NCI-H2171 treated with DMSO at 0.1 percent for 48 hours (cell line): ENCODE measurements around the gene POU2F2.
A peak's percentile ranks its signal among the peaks of the same experiment; 100 is the strongest.

ENCODE experiments used
- DNase-seq: peaks from one replicate; lab custom pipeline; 2025; lab: John Stamatoyannopoulos, UW

Gene POU2F2

GRCh38 chr19:42154471-42155323 is 22.5 kb upstream of the POU2F2 start:
- DNase-seq, result no peak

DNA sequence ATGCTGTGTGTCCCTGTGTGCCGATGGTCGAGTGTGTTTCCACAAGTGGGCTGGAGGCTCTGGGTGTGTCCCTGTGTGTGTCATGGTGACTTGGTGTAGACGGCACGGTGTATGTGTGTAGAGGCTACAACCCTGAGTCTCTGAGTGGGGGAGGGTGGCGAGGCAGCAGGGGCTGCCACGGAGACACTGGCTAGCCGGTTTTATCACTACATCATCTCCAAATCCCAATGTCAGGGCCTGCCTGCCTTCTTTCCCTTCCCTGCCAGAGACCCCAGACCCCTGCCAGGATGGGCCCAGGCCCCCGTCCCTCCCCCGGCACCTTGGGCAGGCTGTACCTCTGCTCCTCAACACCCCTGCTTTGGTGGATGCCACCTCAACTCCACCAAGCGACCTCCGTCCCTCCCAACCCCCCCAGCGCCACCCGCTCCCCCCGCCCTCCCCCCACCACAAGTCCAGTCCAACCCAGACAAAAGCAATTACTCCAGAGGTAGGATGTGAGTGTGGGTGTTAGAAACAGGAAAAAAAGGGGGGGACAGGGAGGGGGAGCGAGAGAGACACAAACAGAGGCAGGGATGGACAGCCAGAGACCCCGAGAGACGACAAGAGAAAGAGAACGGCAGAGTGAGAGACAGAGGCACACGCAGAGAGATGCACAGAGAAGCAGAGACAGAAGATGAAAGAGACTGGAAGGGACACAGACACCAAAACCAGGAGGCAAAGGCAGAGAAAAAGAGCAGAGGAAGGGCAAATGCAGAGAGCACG is 21.6 kb upstream of the POU2F2 start:
- DNase-seq, result no peak

GRCh38 chr19:42152910-42153671 is 20.8 kb upstream of the POU2F2 start:
- DNase-seq, result no peak

GRCh38 chr19:42151782-42152684 is 19.8 kb upstream of the POU2F2 start:
- no peak for DNase-seq

- DNase-seq, result no peak
These were observed 18.7 kb upstream of the POU2F2 start for GRCh38 chr19:42150911-42151361.

DNA sequence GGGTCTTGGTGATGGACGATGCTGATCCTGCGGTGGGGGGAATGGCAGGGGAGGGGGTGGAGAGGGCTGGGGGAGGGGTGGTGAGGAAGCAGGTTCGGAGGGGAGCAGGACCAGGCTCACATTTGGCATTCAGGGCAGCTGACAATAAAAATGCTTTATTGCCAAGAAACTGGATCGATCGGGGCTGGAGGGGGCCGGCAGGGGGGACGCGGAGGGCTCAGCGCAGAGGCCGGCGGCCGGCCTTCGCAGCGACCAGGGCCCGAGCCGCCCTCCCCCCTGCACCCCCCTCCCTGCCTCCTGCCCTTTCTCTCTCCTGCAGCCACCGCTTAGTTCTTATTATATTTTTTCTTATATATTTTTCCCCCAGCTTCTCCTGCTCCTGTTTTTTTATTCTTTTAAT is 18.1 kb upstream of the POU2F2 start:
- no peak for DNase-seq

GRCh38 chr19:42149447-42150202 is 17.4 kb upstream of the POU2F2 start:
- DNase-seq, result no peak

- DNase-seq, result no peak
These were observed 16.0 kb upstream of the POU2F2 start for GRCh38 chr19:42148266-42148665.

DNA sequence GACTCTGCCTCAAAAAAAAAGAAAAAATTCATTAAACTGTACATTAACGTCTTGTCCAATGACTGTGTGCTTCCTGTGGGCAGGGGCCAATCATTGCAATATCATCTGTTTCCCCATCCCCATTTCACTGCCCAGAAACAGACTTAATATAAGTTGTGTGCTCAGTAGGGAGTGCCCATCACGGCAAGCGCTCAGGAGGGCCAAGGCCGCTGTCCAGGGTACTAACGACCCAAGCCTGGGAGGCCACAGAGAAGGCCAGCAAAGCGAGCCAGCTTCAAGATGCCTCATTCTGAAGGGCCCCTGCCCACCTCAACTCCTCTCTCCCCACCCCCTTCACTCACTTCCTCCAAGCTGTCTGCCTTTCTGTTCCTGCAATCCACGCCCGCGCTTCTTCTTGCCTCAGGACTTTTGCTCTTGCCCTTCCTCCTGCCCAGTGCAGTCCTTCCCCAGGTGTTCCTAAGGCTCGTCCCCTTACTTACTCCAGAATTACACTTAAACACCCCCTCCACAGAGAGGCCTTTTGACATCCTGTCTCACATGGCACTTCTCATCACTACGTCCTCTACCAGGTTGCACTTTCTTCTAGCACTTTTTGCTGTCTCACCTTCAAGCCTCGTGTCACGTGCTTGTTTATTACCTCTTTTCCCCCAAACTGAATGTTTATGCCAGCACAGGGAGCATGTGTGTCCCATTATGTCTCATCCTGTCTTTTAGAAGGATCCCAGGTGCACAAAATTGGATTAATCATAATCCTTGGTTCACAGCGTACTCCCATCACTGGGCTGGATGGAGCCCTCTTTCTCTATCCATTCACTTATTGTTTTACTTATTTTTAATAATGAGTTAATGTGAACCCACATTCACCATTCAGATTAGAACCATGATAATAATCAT is 11.3 kb upstream of the POU2F2 start:
- DNase-seq, result no peak

- no peak for DNase-seq
These were observed 8.0 kb upstream of the POU2F2 start for GRCh38 chr19:42140125-42140754.

- DNase-seq, result no peak
These were observed 2.4 kb upstream of the POU2F2 start for GRCh38 chr19:42134535-42135070.

DNA sequence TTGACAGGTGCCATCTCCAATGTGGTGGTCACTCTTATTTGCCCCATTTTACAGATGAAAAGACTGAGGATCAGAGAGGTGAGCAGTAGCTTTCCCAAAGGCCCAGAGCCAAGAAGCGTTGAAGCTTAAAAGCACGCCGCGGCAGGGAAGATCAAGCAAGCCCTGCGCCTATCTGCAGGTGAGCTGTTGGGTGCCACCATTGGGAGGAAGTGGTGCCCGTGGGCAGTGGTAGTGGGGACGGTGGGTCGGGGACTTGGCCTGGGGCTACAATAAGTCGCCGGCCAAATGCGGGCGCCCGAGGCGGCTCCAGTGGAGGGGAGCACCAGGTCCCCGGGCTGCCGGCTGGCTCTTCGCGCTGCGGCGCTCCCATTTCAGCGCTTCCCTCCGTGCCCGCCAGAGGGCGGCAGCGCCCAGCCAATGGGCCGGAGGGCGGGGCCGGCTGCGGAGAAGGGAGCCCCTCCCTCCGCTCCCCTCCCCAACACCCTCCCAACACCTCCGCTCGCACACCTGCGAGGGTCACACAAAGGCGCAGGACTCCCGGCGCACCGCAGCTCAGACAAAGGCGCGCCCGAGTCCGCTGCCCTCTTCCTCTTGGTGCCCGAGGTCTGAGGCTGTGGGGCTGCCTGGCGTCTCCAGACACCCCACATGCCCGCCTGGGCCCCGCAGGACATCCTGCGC is 744 bp upstream of the POU2F2 start:
- peak; percentile 79 for DNase-seq

DNA sequence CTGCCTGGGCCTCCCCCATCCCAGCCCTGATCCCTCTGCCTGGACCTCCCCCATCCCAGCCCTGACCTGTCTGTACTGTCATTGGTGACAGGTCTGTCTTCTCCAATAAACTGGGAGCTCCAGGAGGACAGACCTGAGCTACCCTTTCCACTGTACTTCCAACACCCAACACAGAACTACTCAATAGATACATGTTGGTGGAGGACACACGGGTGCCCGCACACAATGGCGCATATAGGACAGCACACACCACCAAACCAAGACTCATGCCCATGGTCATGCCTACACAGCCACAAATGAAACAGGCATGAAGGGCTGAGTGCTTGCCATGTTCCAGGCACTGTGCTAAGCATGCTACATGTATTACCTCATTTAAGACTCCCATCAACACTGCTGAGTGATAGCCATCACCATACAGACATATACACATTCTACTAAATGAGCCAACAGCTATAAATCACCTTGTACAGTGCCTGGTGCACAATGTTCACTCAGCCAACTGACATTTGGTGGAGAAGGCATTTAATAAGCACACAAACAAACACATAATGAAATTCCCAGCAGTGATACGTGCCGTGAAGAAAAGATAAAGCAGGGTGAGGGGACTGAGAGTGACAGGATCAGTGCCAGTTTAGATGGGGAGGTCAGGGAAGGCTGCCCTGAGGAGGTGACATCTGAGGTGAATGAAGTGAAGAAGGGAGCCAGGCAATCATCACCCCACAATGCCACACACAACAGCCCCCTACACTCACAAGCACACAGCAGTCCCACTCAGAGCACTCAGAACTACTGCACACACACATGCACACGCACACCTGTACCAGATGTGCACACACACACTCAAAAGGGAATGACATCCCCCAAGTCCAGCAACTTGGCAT is 857 bp downstream of the POU2F2 start:
- no peak for DNase-seq

- DNase-seq, result no peak
These were observed 2.0 kb downstream of the POU2F2 start for GRCh38 chr19:42130254-42130573.

GRCh38 chr19:42129399-42130253 is 2.6 kb downstream of the POU2F2 start:
- peak; percentile 95 for DNase-seq

DNA sequence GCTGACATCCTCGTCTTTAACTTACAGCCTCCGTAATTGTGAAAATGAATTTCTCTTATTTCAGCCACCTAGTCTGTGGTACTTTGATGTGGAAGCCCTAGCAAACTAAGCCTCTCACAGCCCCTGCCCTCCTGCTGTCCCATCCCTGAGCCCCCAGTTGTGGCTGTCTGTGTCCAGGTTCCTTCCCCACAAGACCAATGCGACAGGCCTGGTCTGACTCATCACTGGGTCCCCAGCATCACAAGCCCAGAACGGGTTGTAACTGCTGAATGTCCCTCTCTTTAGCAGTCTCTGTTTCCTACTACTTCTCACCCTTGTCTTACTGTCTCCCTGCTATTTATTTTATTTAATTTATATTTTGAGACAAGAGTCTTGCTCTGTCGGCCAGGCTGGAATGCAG is 5.7 kb downstream of the POU2F2 start:
- no peak for DNase-seq
